Hepatocyte (in vitro differentiated cells): ENCODE measurements around the gene CCDC3.

Experiments used
- EZH2 ChIP-seq: fragments of 200-600 bp; sonication (generic); IDR thresholded peaks from 2 replicates; pipeline ENCODE4 v1.6.1; 2016; ENCODE audit warnings: antibody characterized with exemption, mild to moderate bottlenecking, borderline replicate concordance
- TF ChIP-seq, protein P1 (sequence below): fragments of 200-600 bp; sonication (generic); IDR thresholded peaks from 2 replicates; pipeline ENCODE4 v1.5.1; 2016; ENCODE audit warnings: antibody characterized with exemption, mild to moderate bottlenecking; ENCODE audit not compliant: poor library complexity

DNA sequence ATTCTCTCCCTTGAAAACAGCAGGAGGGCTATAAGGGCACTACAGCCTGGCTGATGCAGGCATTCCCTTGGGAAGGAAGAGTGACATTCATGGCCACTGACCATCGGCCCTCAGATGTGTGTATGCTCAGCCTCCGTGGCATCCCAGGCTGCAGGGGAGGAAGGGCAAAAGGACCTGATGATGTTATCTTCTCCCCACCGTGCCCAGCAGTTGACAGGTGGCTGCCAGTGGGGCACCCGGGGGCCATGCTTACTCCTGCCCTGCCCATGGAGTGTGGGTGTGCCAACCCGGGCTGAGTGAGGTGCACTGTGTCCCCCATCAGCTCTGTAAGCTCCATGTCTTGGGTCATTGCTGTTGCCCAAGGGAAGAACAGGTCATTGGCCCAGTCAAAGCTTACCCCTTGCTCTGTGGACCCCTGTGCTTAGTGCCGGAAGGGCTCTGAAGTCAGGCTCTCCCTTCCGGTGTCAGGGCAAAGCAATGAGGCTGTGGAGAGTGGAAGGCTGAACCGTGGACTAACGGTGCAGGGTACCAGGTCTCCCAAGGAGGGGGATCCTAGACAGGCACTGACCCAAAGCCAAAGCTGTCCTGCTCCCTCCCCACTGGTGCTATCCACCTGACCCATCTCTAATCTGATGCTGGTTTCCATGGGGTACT is 92.2 kb downstream of the CCDC3 start:
- TF ChIP-seq, protein P1, sequence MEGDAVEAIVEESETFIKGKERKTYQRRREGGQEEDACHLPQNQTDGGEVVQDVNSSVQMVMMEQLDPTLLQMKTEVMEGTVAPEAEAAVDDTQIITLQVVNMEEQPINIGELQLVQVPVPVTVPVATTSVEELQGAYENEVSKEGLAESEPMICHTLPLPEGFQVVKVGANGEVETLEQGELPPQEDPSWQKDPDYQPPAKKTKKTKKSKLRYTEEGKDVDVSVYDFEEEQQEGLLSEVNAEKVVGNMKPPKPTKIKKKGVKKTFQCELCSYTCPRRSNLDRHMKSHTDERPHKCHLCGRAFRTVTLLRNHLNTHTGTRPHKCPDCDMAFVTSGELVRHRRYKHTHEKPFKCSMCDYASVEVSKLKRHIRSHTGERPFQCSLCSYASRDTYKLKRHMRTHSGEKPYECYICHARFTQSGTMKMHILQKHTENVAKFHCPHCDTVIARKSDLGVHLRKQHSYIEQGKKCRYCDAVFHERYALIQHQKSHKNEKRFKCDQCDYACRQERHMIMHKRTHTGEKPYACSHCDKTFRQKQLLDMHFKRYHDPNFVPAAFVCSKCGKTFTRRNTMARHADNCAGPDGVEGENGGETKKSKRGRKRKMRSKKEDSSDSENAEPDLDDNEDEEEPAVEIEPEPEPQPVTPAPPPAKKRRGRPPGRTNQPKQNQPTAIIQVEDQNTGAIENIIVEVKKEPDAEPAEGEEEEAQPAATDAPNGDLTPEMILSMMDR: no peak
- TF ChIP-seq EZH2: no peak
